PC-3 (cell line): Measurements from ENCODE around the gene SPATA32.

Experiments used
- CTCF ChIP-seq: fragments of 300-600 bp; sonication (generic); conservative IDR thresholded peaks from 2 replicates; pipeline ENCODE4 v1.5.1; 2017; ENCODE audit warnings: antibody characterized with exemption, low read depth, mild to moderate bottlenecking, low read length
- EZH2 ChIP-seq: fragments of 300-600 bp; sonication (generic); IDR thresholded peaks from one replicate; pipeline ENCODE4 v1.6.1; 2017; ENCODE audit warnings: antibody characterized with exemption, mild to moderate bottlenecking, low read length; ENCODE audit not compliant: unreplicated experiment
- EZH2phosphoT487 ChIP-seq: fragments of 300-600 bp; sonication (generic); IDR thresholded peaks from 2 replicates; pipeline ENCODE4 v1.6.1; 2018; ENCODE audit warnings: mild to moderate bottlenecking, antibody characterized with exemption, low read length, borderline replicate concordance

GRCh38 chr17:45228763-45229539 lies 32.9 kb downstream of the SPATA32 start:
- TF ChIP-seq CTCF (no peak), EZH2 (no peak), EZH2phosphoT487 (no peak)
